Globus pallidus (tissue), 1 donor: ENCODE data around the gene REXO1.
A peak's percentile ranks its signal among the peaks of the same experiment; 100 is the strongest.
"Not testable (repeated sequence)": the region's sequence is repeated elsewhere in the genome, so short reads cannot be mapped to it uniquely, and the experiment has no call there.

Experiments used
- DNase-seq: peaks from one replicate; pipeline ENCODE4 v3.0.0-alpha.2; 2015; ENCODE audit warnings: low spot score

Gene REXO1

DNA sequence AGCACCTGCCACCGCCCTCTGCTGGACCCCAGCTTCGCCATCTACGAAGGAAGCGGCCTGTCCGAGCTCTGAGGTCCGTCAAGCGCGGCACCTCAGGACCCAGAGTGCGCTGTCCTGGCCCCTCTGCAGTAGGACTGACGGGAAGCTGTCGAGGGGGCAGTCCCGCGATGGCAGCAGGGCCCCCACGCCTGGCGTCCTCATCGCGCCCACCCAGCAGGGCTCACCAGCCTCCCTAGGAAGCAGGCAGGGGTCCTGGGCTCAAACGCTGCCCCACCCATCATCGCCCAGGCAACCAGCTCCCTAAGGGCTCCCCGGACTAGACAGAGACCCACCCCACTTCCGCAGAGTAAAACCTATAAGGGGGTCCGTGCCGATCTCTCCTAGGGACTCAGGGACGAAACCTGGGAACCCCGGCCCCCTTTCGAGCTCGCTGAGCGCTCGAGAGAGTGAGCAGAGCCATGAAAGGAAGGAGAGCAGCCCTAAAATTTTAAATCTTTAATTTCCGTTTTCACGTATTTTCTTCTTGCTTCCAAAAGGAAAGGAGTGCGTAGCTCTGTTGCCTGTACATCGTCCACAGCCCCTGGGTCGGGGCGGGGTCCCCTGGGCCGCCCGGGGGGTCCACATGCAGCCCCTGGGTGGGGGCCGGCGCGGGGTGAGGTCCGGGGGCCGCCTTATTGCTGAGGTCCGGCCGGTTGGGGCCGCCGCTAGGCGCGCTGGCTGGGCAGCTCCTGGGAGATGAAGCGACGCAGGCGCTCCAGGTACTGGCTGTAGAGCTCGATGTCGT, 28.4 kb upstream of the REXO1 start:
- not testable (repeated sequence) for DNase-seq

DNA sequence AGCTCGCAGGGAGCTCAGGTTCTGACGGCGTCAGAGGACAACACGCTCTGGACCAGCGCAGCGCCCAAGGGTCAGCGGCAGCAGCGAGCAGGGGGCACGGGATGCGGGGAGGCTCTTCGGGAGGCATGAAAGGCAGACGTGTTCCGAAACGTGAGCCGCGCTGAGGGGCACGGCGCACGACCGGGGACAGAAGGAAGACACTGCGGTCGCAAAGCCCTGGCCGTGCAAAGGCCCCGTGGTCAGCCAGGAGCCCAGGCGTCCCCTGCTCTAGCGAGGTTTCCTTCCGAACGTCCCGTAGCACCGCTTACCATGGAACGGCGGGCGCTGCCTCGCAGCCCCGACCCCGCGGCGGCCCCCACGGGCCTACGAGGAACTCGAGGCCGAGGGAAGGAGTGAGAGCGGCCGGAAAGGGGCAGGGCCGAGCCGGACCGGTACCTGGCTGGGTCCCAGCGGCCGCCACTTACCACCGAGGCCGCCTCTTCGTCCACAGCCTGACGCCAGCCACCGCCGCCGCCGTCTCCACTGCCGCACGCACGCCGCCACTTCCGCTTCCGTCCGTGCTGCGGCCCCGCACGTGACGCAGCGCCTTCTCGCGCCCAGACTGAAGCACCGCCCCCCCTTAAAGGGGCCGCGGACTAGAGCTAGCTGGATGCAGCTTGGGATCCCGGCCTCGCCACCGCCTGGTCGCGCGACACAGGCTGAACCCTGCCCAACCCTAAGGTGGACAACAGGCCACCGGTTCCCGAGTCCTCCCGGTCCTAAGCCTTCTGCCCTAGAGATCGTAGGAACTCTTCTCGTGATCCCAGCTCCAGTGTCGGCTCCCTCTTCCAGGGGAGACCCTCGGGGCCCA, 27.6 kb upstream of the REXO1 start:
- DNase-seq: peak; percentile 93

GRCh38 chr19:1875265-1875645, 27.0 kb upstream of the REXO1 start:
- DNase-seq: not testable (repeated sequence)

DNA sequence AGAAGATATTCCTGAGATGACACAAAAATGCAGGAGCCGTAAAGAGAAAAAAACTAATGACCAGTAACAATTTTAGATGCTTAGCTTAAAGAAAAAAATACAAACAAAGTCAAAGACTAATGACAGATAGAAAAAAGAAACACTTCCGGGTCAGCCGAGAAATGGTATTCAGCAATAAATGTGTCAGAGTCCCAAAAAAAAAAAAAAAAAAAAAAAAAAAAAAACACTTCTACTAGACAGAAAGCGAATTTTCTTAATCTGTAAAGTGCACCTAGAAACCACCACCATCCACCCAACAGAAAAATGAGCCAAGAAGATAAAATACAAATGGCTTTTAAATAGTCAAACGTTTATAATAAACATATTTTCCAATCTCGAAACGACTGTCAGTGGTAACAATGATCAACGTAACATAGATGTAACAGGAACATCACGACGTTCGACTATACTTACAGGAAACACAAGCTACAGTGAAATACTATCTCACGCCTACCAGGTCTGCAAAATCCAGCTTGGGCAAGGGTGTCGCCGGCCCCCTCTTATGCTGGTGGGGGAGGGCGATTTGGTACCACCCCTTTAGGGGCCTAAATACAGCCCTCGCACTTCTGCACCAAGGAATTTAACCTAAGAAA, 26.4 kb upstream of the REXO1 start:
- no peak for DNase-seq

DNA sequence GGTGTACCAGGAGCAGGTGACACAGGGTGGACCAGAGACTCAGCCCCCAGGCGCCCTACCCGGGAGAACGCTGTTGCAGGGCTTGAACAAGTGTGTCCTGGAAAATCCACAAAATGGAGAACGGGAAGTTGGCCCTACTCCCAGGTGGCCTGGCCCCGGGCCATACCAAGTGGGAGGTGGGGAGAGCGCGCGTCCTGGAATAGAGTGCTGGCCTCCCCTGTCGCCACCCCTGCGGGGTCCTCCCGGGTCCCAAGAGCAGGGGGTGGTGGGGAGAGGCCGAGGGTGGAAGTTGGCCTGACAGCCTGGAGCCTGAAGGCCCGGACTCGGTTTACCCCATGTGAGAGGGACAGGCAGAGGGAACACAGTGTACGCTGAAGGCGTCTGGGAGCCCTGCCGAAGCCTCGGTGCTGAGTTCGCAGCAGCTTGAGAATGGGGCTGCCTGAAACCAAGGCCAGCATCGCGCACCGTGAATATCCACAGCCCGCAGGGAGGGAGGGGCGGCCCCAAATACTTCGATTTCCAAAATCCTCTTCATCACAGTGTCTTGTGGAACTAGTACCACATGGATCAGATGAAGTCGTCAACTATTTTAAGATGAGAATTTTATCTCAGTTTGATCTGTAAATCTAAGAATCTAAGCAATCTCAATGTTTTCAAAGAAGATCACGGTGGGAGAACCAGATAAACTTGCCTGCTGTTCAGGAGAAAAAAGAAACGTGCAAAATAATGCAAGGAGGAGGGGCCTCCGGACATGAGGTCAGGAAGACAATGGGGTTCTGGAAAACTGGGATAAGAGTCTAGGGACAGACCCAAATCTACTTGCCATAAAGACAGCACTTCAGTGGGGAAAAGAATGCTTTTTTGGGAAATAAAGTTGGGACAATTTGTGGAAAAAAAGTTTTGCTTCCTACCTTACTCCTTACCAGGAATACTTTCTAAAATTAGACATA, 25.5 kb upstream of the REXO1 start:
- no peak for DNase-seq

DNA sequence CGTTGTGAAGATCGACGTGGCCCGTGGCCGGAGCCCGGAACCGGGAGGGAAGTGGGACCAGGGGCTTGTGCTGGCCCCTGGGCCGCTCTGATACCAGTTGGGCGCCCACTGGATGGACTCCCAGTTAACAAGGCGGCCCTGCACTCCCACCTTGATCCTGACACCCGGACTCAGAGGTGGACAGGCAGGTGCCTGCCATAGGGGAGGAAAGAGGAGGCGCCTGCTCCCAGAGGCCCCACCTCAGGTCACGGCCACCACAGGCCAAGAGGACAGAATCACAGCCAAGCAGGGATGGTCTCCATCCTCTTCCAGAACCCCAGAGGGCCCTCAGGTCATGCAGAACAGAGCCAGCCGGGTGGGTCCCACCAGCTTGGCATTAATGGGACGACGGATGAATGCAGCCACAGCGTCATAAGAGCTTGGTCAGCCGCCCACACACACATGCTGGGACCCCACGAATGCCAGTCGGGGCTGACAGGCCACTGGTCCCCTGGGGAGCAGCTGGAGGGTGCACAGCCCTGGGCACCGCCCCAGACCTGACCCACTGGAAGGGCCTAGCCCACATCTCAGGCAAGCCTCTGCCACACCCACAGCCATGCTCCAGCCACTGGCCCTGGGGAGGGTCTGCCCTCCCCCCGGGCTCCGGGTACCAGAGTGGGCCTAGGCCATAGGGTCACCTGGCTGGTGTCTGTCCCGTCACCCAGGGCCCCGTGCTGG, 24.7 kb upstream of the REXO1 start:
- DNase-seq: no peak

GRCh38 chr19:1871630-1872029, 23.3 kb upstream of the REXO1 start:
- DNase-seq: no peak

DNA sequence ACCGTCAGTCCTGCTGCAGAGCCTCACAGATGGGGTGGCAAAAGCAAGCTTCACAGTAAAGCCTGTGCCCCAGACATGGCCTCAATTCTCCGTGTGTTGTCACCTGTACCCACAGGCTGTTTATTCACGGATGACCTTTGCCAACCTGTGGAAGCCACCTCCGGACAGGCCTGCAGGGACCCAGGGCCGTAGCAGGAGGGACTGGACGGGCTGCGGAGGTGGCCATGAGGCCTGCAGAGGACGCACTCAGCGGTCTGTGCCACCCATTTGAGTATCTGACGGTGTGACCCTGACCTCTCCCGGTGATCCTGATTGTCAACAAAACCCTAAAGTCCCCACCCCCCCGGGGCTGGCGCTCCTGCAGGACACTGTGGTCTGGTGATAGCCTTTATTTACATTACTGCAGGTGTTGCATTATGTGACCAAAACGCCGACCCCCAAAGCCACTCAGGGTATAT, 22.9 kb upstream of the REXO1 start:
- DNase-seq: no peak

DNA sequence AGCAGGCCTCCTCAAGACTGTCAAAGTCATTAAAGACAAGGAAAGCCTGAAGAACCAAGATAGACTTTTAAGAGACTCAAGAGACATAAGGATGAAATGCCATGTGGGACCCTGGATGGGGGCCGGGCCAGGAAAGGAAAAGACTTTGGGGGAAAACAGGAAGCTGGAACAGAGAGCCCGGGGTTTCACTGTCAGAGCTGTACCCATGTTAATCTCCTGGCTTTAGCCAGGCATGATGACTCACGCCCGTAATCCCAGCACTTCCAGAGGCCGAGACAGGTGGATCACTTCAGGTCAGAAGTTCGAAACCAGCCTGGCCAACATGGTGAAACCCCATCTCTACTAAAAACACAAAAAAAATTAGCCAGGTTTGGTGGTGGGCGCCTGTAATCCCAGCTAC, 20.7 kb upstream of the REXO1 start:
- no peak for DNase-seq

GRCh38 chr19:1867349-1867724, 19.1 kb upstream of the REXO1 start:
- no peak for DNase-seq

GRCh38 chr19:1866693-1867348, 18.5 kb upstream of the REXO1 start:
- no peak for DNase-seq

- no peak for DNase-seq
These were observed 17.1 kb upstream of the REXO1 start for GRCh38 chr19:1865172-1866010.

GRCh38 chr19:1864480-1865171, 16.3 kb upstream of the REXO1 start:
- DNase-seq: no peak

- DNase-seq: peak; percentile 87
These were observed 15.6 kb upstream of the REXO1 start for GRCh38 chr19:1863638-1864479.

- DNase-seq: no peak
These were observed 15.0 kb upstream of the REXO1 start, which contains the start of gene KLF16 for GRCh38 chr19:1863328-1863637. Gene KLF16 (minus strand): TSS chr19:1863579. CDS start chr19:1863497, 82 bp downstream.

DNA sequence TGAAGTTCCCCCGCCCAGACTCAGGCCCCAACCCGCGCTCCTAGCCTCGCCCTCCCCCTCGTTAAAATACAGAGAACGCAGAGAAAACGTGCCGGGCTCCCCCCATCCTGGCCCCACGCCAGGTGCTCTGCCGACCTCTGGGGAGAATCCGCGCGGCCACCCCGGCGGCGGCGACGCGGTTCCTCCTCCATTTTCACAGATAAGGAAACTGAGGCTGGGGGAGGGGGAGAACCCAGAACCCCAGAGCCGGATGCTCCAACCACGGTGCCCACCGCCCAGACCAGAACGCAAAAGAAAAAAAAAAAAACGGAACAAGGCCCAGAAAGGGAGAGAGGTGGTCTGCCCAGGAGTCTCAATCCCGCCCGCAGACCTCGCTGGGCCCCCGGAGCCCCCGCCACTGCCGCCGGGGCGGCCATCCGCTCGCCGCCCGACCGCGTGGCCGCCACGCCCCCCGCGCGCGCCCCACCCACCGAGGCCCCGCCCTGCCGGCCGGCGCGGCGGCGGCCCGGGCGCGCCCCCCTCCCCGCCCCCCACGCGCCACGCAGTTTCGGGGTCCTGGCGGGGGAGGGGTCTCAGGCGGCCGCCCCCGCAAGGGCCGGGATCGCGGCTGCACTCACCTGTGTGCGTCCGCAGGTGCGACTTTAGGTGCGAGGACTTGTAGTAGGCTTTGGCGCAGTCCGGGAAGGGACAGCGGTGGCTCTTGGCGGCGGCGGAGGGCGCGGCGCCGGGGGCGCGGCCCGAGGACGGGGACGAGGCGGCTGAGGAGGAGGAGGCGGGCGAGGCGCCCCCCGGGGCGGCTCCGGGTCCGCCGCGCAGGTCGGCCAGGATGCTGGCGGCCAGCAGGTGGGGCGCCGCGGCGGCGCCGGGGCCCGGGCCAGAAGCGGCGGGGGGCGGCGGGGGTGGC, 14.4 kb upstream of the REXO1 start:
- no peak for DNase-seq

GRCh38 chr19:1862068-1862423, 13.8 kb upstream of the REXO1 start:
- no peak for DNase-seq
